ENCODE results near the gene TTLL5. TPM values are rescaled to one million over a fixed set of nuclear protein-coding genes. Genes with fewer than 3 reads are reported as not detected.
"Not testable (repeated sequence)": the region's sequence is repeated elsewhere in the genome, so short reads cannot be mapped to it uniquely, and the experiment has no call there.

TTLL5 gene
- total RNA-seq, 3 donors from 2014 or later, result 30.8 to 51.0 (median 32.8) TPM

- TF ChIP-seq CTCF (IDR thresholded peaks at IDR 0.05), result no peak
- no peaks in the 10 kb centered on the region for H3K9me3 ChIP-seq
- H3K36me3 ChIP-seq (ENCODE audit: low read depth), result no peaks in the 10 kb centered on the region
- DNase-seq, result no peak
- H3K4me3 ChIP-seq, result no peak overlapping the region
- no peaks in the 10 kb centered on the region for H3K4me1 ChIP-seq (ENCODE audit: low read depth)
- no peak for ATAC-seq
- intact Hi-C loops (cut with DNase I, micrococcal nuclease), result no loop called here
Observed at GRCh38 chr14:75840911-75841310, 179.9 kb downstream of the TTLL5 start.

GRCh38 chr14:75842551-75842950 lies 181.5 kb downstream of the TTLL5 start:
- ATAC-seq (peak; percentile 82), DNase-seq (no peak)
- TF ChIP-seq CTCF (IDR thresholded peaks at IDR 0.05), result no peak

GRCh38 chr14:75844486-75844885 lies 183.4 kb downstream of the TTLL5 start:
- no peaks in the 10 kb centered on the region for H3K4me1 ChIP-seq (ENCODE audit: low read depth)
- intact Hi-C loops (cut with DNase I, micrococcal nuclease), result no loop called here
- no peaks in the 10 kb centered on the region for H3K36me3 ChIP-seq (ENCODE audit: low read depth)
- no peak for ATAC-seq
- H3K4me3 ChIP-seq, result no peak overlapping the region
- no peaks in the 10 kb centered on the region for H3K9me3 ChIP-seq
- no peak for DNase-seq
- TF ChIP-seq CTCF (IDR thresholded peaks at IDR 0.05), result no peak

More at GRCh38 chr14:75842551-75842950, 181.5 kb downstream of the TTLL5 start:
- H3K4me1 ChIP-seq (ENCODE audit: low read depth), result no peaks in the 10 kb centered on the region
- no peaks in the 10 kb centered on the region for H3K9me3 ChIP-seq
- intact Hi-C loops (cut with DNase I, micrococcal nuclease), result no loop called here
- no peaks in the 10 kb centered on the region for H3K36me3 ChIP-seq (ENCODE audit: low read depth)
- H3K4me3 ChIP-seq, result no peak overlapping the region

GRCh38 chr14:75845136-75845804 lies 184.2 kb downstream of the TTLL5 start:
- no peaks in the 10 kb centered on the region for H3K4me1 ChIP-seq (ENCODE audit: low read depth)
- intact Hi-C loops (cut with DNase I, micrococcal nuclease), result no loop called here
- no peaks in the 10 kb centered on the region for H3K36me3 ChIP-seq (ENCODE audit: low read depth)
- DNase-seq (no peak), ATAC-seq (no peak)
- H3K4me3 ChIP-seq, result no peak overlapping the region
- no peak for TF ChIP-seq CTCF (IDR thresholded peaks at IDR 0.05)
- no peaks in the 10 kb centered on the region for H3K9me3 ChIP-seq

GRCh38 chr14:75846694-75847093 lies 185.6 kb downstream of the TTLL5 start:
- H3K4me1 ChIP-seq (ENCODE audit: low read depth); H3K36me3 ChIP-seq (ENCODE audit: low read depth); DNase-seq; ATAC-seq; H3K9me3 ChIP-seq; H3K4me3 ChIP-seq; intact Hi-C loops (cut with DNase I, micrococcal nuclease): not testable (repeated sequence)

- intact Hi-C loops (cut with DNase I, micrococcal nuclease), result no loop called here
- no peak for DNase-seq
- Histone ChIP-seq H3K4me1 (ENCODE audit: low read depth) (no peaks in the 10 kb centered on the region), H3K4me3 (no peak overlapping the region), H3K9me3 (no peaks in the 10 kb centered on the region), H3K36me3 (ENCODE audit: low read depth) (no peaks in the 10 kb centered on the region)
- TF ChIP-seq CTCF (IDR thresholded peaks at IDR 0.05), result no peak
- ATAC-seq, result no peak
Observed at GRCh38 chr14:75847584-75847983, 186.5 kb downstream of the TTLL5 start.
